Neural crest cell (in vitro differentiated cells): ENCODE results near the gene FAXC. TPM values are rescaled to one million over a fixed set of nuclear protein-coding genes. Genes with fewer than 3 reads are reported as not detected.

Experiments used
- DNase-seq: peaks from one replicate; pipeline ENCODE4 v3.0.0; 2021; ENCODE audit warnings: low read depth, mixed read lengths, low spot score
- H3K27ac Mint-ChIP-seq: one replicate; pipeline ENCODE4 v1.8.0; 2021; ENCODE audit warnings: mild to moderate bottlenecking, mixed read lengths; ENCODE audit not compliant: unreplicated experiment
- H3K27me3 Mint-ChIP-seq: 2 replicates; pipeline ENCODE4 v1.8.0; 2021; ENCODE audit warnings: low read depth, mild to moderate bottlenecking, mixed read lengths
- H3K36me3 Mint-ChIP-seq: 2 replicates; pipeline ENCODE4 v1.8.0; 2021; ENCODE audit warnings: low read depth, mild to moderate bottlenecking, mixed read lengths
- H3K4me1 Mint-ChIP-seq: 2 replicates; pipeline ENCODE4 v1.8.0; 2021; ENCODE audit warnings: mixed read lengths
- H3K4me3 Mint-ChIP-seq: one replicate; pipeline ENCODE4 v1.8.0; 2021; ENCODE audit warnings: mild to moderate bottlenecking, mixed read lengths
- H3K9me3 Mint-ChIP-seq: 2 replicates; pipeline ENCODE4 v1.8.0; 2021; ENCODE audit warnings: mixed read lengths
- total RNA-seq: library from RNA; stranded (reverse); gene quantifications from 2 replicates; pipeline ENCODE4 v1.2.1, GENCODE V29; 2021
- TF ChIP-seq, protein P1 (sequence below): fragments of 200-600 bp; sonication (generic); conservative IDR thresholded peaks from 2 replicates; pipeline ENCODE4 v1.5.0; 2021; ENCODE audit warnings: antibody characterized with exemption, mild to moderate bottlenecking

Gene FAXC
- total RNA-seq, 1 donor from 2014 or later = 26.7 TPM

- H3K27ac Mint-ChIP-seq = no peak overlapping the region
- TF ChIP-seq, protein P1, sequence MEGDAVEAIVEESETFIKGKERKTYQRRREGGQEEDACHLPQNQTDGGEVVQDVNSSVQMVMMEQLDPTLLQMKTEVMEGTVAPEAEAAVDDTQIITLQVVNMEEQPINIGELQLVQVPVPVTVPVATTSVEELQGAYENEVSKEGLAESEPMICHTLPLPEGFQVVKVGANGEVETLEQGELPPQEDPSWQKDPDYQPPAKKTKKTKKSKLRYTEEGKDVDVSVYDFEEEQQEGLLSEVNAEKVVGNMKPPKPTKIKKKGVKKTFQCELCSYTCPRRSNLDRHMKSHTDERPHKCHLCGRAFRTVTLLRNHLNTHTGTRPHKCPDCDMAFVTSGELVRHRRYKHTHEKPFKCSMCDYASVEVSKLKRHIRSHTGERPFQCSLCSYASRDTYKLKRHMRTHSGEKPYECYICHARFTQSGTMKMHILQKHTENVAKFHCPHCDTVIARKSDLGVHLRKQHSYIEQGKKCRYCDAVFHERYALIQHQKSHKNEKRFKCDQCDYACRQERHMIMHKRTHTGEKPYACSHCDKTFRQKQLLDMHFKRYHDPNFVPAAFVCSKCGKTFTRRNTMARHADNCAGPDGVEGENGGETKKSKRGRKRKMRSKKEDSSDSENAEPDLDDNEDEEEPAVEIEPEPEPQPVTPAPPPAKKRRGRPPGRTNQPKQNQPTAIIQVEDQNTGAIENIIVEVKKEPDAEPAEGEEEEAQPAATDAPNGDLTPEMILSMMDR = no peak
- peaks cover 41% of the 10 kb centered on the region for H3K36me3 Mint-ChIP-seq
- H3K4me3 Mint-ChIP-seq = no peak overlapping the region
- DNase-seq = no peak
- H3K9me3 Mint-ChIP-seq = no peaks in the 10 kb centered on the region
- peaks cover 12% of the 10 kb centered on the region for H3K4me1 Mint-ChIP-seq
- H3K27me3 Mint-ChIP-seq = no peaks in the 10 kb centered on the region
Measured at GRCh38 chr6:99297415-99297814, 52.1 kb downstream of the FAXC start.

DNA sequence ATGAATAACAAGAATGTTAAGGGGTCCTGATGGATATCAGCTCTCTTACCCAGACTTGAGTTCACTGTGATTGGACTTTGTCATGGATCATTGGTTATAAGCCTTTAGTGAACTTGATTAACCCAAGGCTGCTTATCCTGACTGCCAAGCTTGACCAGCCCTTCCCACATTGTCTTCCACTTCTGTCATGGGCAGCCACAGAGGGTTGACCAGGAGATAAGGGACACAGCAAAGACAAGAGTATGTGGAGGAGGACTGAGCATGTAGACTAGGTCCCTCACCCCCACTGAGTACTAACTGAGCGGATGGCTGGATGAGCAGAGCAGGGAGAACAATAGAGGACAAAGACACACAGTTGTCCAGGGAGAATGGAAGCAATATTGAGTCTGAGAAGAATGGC, 52.5 kb downstream of the FAXC start:
- H3K4me1 Mint-ChIP-seq = peaks cover 12% of the 10 kb centered on the region
- no peak overlapping the region for H3K27ac Mint-ChIP-seq
- DNase-seq = no peak
- H3K9me3 Mint-ChIP-seq = no peaks in the 10 kb centered on the region
- H3K36me3 Mint-ChIP-seq = peaks cover 40% of the 10 kb centered on the region
- no peak overlapping the region for H3K4me3 Mint-ChIP-seq
- TF ChIP-seq, protein P1 = no peak
- no peaks in the 10 kb centered on the region for H3K27me3 Mint-ChIP-seq

DNA sequence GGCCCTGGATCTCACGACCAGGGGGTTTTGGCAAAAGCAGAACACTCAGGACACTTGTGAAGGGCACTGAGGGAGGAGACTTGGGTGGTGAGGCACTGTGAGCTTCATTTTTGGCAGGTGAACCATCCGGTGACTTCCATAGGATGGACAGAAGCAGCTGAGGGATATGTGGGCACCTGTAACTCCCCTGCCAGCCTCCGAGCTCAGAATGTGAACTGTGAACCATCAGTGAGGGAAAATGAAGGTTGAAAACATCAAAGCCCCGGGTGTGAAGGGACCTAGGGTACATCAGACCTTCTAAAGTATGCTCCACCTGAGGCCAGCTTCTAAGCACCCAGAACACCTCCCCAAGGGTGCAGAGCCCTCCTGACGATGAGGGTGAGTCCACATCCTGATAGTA, 53.2 kb downstream of the FAXC start:
- TF ChIP-seq, protein P1 = no peak
- no peak for DNase-seq
- Mint-ChIP-seq H3K4me3 (no peak overlapping the region), H3K4me1 (peaks cover 12% of the 10 kb centered on the region), H3K9me3 (no peaks in the 10 kb centered on the region), H3K27ac (no peak overlapping the region), H3K36me3 (peaks cover 38% of the 10 kb centered on the region), H3K27me3 (no peaks in the 10 kb centered on the region)

DNA sequence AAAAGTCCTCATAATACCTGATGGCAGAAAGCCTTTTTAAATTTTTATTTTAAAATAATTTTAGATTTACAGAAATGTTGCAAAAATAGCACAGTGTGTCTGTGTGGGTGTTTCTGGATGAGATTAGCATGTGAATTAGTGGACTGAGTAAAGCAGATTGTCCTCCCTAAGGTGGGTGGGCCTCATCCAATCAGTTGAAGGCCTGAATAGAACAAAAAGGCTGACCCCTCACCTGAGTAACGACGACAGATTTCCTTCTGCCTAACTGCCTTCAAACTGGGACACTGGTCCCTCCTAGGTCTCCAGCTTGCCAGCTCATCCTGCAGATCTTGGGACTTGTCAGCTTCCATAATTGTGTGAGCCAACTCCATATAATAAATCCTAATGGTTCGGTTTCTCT, 54.2 kb downstream of the FAXC start:
- peaks cover 12% of the 10 kb centered on the region for H3K4me1 Mint-ChIP-seq
- no peak for DNase-seq
- H3K27me3 Mint-ChIP-seq = no peaks in the 10 kb centered on the region
- H3K4me3 Mint-ChIP-seq = no peak overlapping the region
- peaks cover 33% of the 10 kb centered on the region for H3K36me3 Mint-ChIP-seq
- no peak overlapping the region for H3K27ac Mint-ChIP-seq
- TF ChIP-seq, protein P1 = no peak
- no peaks in the 10 kb centered on the region for H3K9me3 Mint-ChIP-seq

DNA sequence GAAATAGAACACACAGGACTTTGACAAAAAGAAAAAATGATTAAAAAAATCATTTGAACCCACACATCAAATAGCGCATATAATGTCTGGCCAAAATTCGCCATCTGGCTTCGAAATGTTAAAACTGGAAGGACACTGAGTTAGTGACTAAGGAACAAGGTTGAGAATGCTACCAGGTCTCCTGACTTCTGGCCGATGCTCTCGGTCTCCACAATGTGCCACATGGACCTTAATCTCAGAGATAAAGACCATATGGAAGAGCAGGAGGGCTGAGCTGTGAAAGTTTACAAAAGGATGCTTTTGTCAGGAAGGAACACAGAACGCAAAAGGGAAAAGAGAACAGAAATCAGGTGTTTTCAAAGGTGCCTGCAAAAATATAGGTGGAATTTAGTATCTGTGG, 54.7 kb downstream of the FAXC start:
- TF ChIP-seq, protein P1 = no peak
- no peak overlapping the region for H3K4me3 Mint-ChIP-seq
- peaks cover 12% of the 10 kb centered on the region for H3K4me1 Mint-ChIP-seq
- no peaks in the 10 kb centered on the region for H3K27me3 Mint-ChIP-seq
- no peak overlapping the region for H3K27ac Mint-ChIP-seq
- H3K36me3 Mint-ChIP-seq = peaks cover 34% of the 10 kb centered on the region
- no peaks in the 10 kb centered on the region for H3K9me3 Mint-ChIP-seq
- no peak for DNase-seq

GRCh38 chr6:99289701-99290100, 59.8 kb downstream of the FAXC start:
- Mint-ChIP-seq H3K4me3 (no peak overlapping the region), H3K36me3 (peaks cover 20% of the 10 kb centered on the region), H3K9me3 (no peaks in the 10 kb centered on the region), H3K27ac (no peak overlapping the region), H3K4me1 (peaks cover 9% of the 10 kb centered on the region), H3K27me3 (no peaks in the 10 kb centered on the region)
- TF ChIP-seq, protein P1 = no peak
- no peak for DNase-seq
